Tibial nerve (tissue), 3 donors: ENCODE data around the gene EP400.

Experiments used
- CTCF ChIP-seq, 5 experiments: fragments of 200-600 bp in 3 of 5; fragments of 450-650 bp in 2 of 5; sonication (generic) in 3 of 5; IDR thresholded peaks; one replicate each; pipeline ENCODE4 v1.5.1; 2016 to 2019; ENCODE audit warnings: antibody characterized with exemption in 5 of 5, mild to moderate bottlenecking in 3 of 5, moderate library complexity in 2 of 5
- POLR2A ChIP-seq, 2 donors: fragments of 450-650 bp; IDR thresholded peaks; one replicate each; pipeline ENCODE4 v1.6.1; 2017; ENCODE audit warnings: antibody characterized with exemption in 2 of 2, mild to moderate bottlenecking in 2 of 2, moderate library complexity in 2 of 2

GRCh38 chr12:132054983-132055382 lies 105.2 kb downstream of the EP400 start:
- TF ChIP-seq CTCF (IDR thresholded peaks at IDR 0.05): no peak
- TF ChIP-seq POLR2A (IDR thresholded peaks at IDR 0.05): no peak
